Fibroblast of lung (primary cell): ENCODE data around the gene GPR149. TPM values are rescaled to one million over a fixed set of nuclear protein-coding genes. Genes with fewer than 3 reads are reported as not detected.

Experiments used
- DNase-seq, 2 donors: peaks; one replicate each; pipeline versions ENCODE4 v3.0.0 to v3.0.0-alpha.2; 2010; ENCODE audit warnings: low read depth in 2 of 2
- H2AFZ ChIP-seq: 2 replicates; pipeline ENCODE4 v1.5.1; 2012; ENCODE audit warnings: low read length, control low read depth, inconsistent platforms
- H3K27ac ChIP-seq: 2 replicates; pipeline ENCODE4 v1.5.1; 2011; ENCODE audit warnings: low read length, control low read depth; ENCODE audit not compliant: insufficient read depth
- H3K27me3 ChIP-seq: 2 replicates; pipeline ENCODE4 v1.5.1; 2011; ENCODE audit warnings: mild to moderate bottlenecking, low read length; ENCODE audit not compliant: control insufficient read depth, insufficient read depth
- H3K36me3 ChIP-seq: 2 replicates; pipeline ENCODE4 v1.5.1; 2011; ENCODE audit warnings: low read length; ENCODE audit not compliant: control insufficient read depth, insufficient read depth
- H3K4me1 ChIP-seq: 2 replicates; pipeline ENCODE4 v1.5.1; 2011; ENCODE audit warnings: low read length; ENCODE audit not compliant: control insufficient read depth, insufficient read depth; ENCODE audit errors: extremely low read depth
- H3K4me2 ChIP-seq: 2 replicates; pipeline ENCODE4 v1.5.1; 2011; ENCODE audit warnings: low read length, control low read depth; ENCODE audit not compliant: insufficient read depth; ENCODE audit errors: extremely low read depth
- H3K4me3 ChIP-seq, 4 experiments: fragments of 200-600 bp in 1 of 4; sonication (generic) in 1 of 4; replicated peaks in 1 of 4; 2 replicates each; pipeline ENCODE4 v1.5.1; 2011 to 2016; ENCODE audit warnings: low read length in 4 of 4, low read depth in 3 of 4, mild to moderate bottlenecking in 3 of 4, control low read depth in 2 of 4, inconsistent platforms in 1 of 4, mixed read lengths in 1 of 4; ENCODE audit not compliant: insufficient read depth in 1 of 4; ENCODE audit errors: control extremely low read depth in 1 of 4
- H3K79me2 ChIP-seq: 2 replicates; pipeline ENCODE4 v1.5.1; 2012; ENCODE audit warnings: mild to moderate bottlenecking, low read length, inconsistent platforms; ENCODE audit not compliant: control insufficient read depth, insufficient read depth
- H3K9ac ChIP-seq: 2 replicates; pipeline ENCODE4 v1.5.1; 2011; ENCODE audit warnings: mild to moderate bottlenecking, low read length, control low read depth; ENCODE audit not compliant: insufficient read depth
- H3K9me3 ChIP-seq: 2 replicates; pipeline ENCODE4 v1.5.1; 2012; ENCODE audit warnings: low read depth, low read length; ENCODE audit not compliant: control insufficient read depth, insufficient read depth
- H4K20me1 ChIP-seq: 2 replicates; pipeline ENCODE4 v1.5.1; 2011; ENCODE audit warnings: low read length; ENCODE audit not compliant: control insufficient read depth, insufficient read depth; ENCODE audit errors: extremely low read depth
- EZH2 ChIP-seq: IDR thresholded peaks from 2 replicates; pipeline ENCODE4 v1.5.1; 2012; ENCODE audit warnings: low read length, control low read depth, mild to moderate bottlenecking; ENCODE audit errors: missing control alignments
- polyA plus RNA-seq, 2 donors: library from polyadenylated mRNA; depleted of rRNA in 1 of 2; stranded (reverse) in 1 of 2; unstranded in 1 of 2; fragments of >200 nt; gene quantifications; 2 replicates each; pipeline ENCODE4 v1.2.1, GENCODE V29; 2011 to 2012; ENCODE audit warnings: missing spikeins in 1 of 2
- total RNA-seq: library from RNA; depleted of rRNA; stranded (reverse); fragments of >200 nt; gene quantifications from 2 replicates; pipeline ENCODE4 v1.2.1, GENCODE V29; 2014
- TF ChIP-seq, protein P1 (sequence below), 2 donors: IDR thresholded peaks in 1 of 2; conservative IDR thresholded peaks in 1 of 2; 1 replicate in 1 of 2; 2 replicates in 1 of 2; pipeline ENCODE4 v1.5.1; 2011 to 2012; ENCODE audit warnings: low read length in 2 of 2, control low read depth in 1 of 2, inconsistent platforms in 1 of 2, low read depth in 1 of 2, mild to moderate bottlenecking in 1 of 2

GPR149 gene
- total and polyA plus RNA-seq, 2 donors (not counting 1 experiment from before 2014, with no cell fraction given) = not detected

DNA sequence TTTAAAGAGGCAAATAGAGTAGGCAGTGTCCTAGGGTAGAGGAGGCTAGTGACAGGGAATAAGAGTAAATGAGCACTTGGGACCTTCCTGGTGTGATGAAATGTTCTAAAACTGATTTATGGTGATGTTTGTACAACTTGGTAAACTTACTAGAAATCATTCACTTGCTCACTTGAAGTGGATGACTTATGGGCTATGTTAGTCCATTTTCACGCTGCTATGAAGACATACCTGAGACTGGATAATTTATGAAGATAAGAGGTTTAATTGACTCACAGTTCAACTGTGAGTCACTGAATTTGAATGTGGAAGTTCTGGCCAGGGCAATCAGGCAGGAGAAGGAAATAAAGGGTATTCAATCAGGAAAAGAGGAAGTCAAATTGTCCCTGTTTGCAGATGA is 74.0 kb downstream of the GPR149 start:
- H3K4me1 ChIP-seq = no peaks in the 10 kb centered on the region
- H3K4me3 ChIP-seq = no peak overlapping the region
- H2AFZ ChIP-seq = no peak overlapping the region
- H3K27me3 ChIP-seq = no peaks in the 10 kb centered on the region
- H3K36me3 ChIP-seq = no peaks in the 10 kb centered on the region
- no peak overlapping the region for H3K9ac ChIP-seq
- H3K79me2 ChIP-seq = no peaks in the 10 kb centered on the region
- no peak overlapping the region for H3K4me2 ChIP-seq
- no peak for DNase-seq
- H3K9me3 ChIP-seq = no peaks in the 10 kb centered on the region
- H4K20me1 ChIP-seq = no peaks in the 10 kb centered on the region
- no peak for TF ChIP-seq EZH2
- TF ChIP-seq, protein P1, sequence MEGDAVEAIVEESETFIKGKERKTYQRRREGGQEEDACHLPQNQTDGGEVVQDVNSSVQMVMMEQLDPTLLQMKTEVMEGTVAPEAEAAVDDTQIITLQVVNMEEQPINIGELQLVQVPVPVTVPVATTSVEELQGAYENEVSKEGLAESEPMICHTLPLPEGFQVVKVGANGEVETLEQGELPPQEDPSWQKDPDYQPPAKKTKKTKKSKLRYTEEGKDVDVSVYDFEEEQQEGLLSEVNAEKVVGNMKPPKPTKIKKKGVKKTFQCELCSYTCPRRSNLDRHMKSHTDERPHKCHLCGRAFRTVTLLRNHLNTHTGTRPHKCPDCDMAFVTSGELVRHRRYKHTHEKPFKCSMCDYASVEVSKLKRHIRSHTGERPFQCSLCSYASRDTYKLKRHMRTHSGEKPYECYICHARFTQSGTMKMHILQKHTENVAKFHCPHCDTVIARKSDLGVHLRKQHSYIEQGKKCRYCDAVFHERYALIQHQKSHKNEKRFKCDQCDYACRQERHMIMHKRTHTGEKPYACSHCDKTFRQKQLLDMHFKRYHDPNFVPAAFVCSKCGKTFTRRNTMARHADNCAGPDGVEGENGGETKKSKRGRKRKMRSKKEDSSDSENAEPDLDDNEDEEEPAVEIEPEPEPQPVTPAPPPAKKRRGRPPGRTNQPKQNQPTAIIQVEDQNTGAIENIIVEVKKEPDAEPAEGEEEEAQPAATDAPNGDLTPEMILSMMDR (conservative IDR thresholded peaks at IDR 0.05 in 1 of 2, IDR thresholded peaks at IDR 0.05 in 1 of 2; ENCODE audit: low read depth in 1 of 2, low read length in 2 of 2) = no peak
- no peak overlapping the region for H3K27ac ChIP-seq

DNA sequence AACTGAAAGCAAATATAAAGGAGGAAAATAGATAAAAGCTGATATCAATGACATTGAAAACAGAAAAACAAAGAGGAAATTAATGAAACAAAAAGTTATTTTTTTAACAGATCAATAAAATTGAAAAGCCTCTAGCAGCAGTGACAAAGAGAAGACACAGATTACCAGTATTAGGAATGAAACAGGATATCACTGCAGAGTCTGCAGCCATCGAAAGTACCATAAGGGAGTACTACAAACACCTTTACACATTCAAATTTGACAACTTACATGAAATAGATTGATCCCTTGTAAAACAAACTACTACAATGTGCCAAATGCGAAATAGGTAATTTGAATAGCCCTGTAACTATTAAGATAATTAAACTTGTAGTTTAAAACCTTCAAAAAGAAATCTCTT is 80.8 kb downstream of the GPR149 start:
- Histone ChIP-seq H2AFZ (no peak overlapping the region), H3K9me3 (no peaks in the 10 kb centered on the region), H3K4me1 (no peaks in the 10 kb centered on the region), H4K20me1 (no peaks in the 10 kb centered on the region), H3K9ac (no peak overlapping the region), H3K4me2 (no peak overlapping the region), H3K27ac (no peak overlapping the region), H3K27me3 (no peaks in the 10 kb centered on the region), H3K79me2 (no peaks in the 10 kb centered on the region), H3K36me3 (no peaks in the 10 kb centered on the region), H3K4me3 (no peak overlapping the region)
- no peak for DNase-seq
- no peak for TF ChIP-seq EZH2
- TF ChIP-seq, protein P1 (conservative IDR thresholded peaks at IDR 0.05 in 1 of 2, IDR thresholded peaks at IDR 0.05 in 1 of 2; ENCODE audit: low read depth in 1 of 2, low read length in 2 of 2) = no peak

DNA sequence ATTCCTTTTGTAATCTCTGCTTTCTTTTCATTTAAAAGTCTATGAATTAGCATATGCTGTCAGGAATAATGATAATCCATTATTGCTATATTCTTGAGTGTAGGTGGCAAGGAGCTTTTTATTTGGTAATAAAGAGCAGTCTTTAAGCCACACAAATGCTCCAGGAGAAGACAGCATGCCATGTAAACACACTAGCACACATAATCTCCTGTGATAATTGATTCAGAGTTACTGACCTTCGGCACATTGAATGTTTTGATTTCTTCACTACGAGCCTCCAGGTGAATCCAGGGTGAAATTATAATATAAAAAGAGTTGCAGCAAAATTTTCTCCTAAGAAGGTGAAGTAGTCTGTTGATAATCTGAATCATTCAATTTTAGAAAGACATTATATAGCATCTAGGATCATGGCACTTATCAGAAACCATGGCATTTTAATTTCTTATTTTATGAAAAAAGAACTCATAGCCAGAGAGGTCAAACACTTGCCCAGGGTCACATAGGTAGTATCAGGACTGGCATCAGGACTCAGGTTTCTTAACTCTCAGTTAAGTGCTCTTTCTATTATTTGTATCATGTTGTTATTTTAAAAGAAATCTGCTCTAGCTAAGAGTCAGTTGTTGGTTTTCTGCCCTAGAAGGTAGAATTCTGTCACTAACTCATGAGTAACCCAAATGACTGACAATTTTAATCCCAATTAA is 84.4 kb downstream of the GPR149 start:
- Histone ChIP-seq H3K36me3 (no peaks in the 10 kb centered on the region), H3K27me3 (no peaks in the 10 kb centered on the region), H3K9me3 (no peaks in the 10 kb centered on the region), H2AFZ (no peak overlapping the region), H4K20me1 (no peaks in the 10 kb centered on the region), H3K4me1 (no peaks in the 10 kb centered on the region), H3K4me3 (no peak overlapping the region), H3K9ac (no peak overlapping the region), H3K4me2 (no peak overlapping the region), H3K27ac (no peak overlapping the region), H3K79me2 (no peaks in the 10 kb centered on the region)
- TF ChIP-seq, protein P1 (conservative IDR thresholded peaks at IDR 0.05 in 1 of 2, IDR thresholded peaks at IDR 0.05 in 1 of 2; ENCODE audit: low read depth in 1 of 2, low read length in 2 of 2) = no peak
- TF ChIP-seq EZH2 = no peak
- DNase-seq = no peak
